Fibroblast of skin of left biceps (primary cell): Measurements from ENCODE around the gene MRAP.
"Not testable (repeated sequence)": the region's sequence is repeated elsewhere in the genome, so short reads cannot be mapped to it uniquely, and the experiment has no call there.

Experiments used
- DNase-seq, 2 experiments: peaks; one replicate each; pipeline ENCODE4 v3.0.0-alpha.2; 2013; ENCODE audit warnings: low read depth in 2 of 2

Gene MRAP

GRCh38 chr21:32300117-32300681 is 1.5 kb downstream of the MRAP start:
- no peak for DNase-seq

DNA sequence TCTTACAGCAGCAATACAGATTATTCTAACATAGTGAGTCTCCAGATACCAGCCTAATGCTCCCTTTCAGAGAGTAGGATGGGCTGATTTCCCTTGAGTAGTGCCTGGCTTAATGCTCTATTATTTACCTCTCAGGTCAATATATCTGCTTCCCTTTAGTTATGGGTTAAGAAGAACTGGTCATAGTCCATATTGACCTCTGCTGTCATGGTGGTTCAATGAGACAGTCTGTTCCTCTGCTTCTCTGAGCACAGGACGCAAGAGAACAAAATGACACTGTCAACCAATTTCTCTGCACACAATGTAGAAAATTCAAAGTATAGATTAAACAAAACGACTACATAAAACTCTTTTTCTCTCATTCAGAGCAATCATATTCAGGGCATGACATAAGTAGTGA is 2.9 kb downstream of the MRAP start:
- DNase-seq: no peak

- DNase-seq: no peak
Observed at GRCh38 chr21:32302560-32302959, 3.9 kb downstream of the MRAP start.

- DNase-seq: no peak
Observed at GRCh38 chr21:32303385-32303784, 4.7 kb downstream of the MRAP start.

DNA sequence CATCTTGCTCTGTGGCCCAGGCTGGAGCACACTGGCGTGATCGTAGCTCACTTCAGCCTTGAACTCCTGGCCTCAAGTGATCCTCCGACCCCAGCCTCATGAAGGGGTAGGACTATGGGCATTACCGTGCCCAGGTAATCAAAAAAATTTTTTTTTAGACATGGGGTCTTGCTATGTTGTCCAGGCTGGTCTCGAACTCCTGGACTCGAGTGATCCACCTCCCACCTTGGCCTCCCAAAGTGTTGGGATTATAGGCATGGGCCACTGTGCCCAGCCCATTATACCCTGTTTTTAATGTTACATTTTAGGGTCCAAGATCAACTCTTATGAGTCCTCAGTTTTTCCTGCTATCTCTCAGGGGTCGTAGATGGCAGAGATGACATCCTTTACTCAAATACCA is 6.3 kb downstream of the MRAP start:
- no peak for DNase-seq

DNA sequence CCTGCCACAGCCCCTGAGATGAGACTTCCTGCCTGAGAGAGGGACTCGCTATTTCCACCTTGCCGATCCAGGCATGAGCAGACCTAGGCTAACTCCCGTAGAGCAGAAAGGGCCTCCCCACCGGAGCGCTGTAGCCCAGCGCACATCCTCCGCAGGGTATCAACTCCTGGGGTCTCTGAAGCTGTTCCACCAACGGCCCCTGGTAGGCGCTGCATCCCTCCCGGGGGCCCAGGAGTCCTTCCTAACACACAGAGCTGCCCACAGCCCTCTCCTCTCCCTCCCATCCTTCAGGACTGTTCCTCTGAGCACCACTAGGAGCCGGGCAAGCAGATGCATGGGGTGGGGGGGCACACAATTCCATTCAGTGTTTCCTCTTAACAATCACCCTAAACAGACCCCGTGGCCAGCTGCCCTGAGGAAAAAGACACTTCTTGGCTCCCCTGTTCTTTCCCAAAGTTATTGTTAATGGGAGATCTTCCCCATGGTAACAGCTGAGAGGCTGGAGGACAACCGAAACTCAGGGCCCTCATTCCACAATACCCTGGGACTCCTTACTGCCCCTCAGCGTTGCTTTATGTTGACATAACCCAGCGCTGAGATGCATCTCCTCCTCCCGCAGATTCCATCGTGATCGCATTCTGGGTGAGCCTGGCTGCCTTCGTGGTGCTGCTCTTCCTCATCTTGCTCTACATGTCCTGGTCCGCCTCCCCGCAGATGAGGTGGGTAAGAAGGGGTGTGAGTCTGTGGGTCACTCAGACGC is 7.5 kb downstream of the MRAP start:
- DNase-seq: no peak

GRCh38 chr21:32307706-32308105 is 9.1 kb downstream of the MRAP start:
- no peak for DNase-seq

DNA sequence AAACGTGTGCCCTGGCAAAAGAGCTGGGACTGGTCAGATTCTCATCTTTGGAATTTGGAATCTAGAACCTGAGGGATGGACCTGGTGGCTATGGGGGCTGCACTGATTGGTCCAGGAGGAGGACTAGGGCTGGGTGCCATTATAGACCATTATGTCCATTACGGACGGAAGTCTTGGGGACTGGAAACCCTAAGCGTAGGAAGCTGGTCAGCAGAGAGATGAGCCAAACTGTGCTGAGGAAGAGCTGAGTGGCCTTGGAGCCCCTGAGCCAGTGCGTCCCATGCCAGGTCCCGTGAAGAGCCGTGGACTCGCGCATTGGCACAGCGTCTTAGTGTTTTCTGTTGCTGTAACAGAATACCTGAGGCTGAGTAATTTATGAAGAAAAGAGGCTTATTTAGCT is 10.0 kb downstream of the MRAP start:
- no peak for DNase-seq

- no peak for DNase-seq
Observed at GRCh38 chr21:32309906-32310460, 11.3 kb downstream of the MRAP start.

DNA sequence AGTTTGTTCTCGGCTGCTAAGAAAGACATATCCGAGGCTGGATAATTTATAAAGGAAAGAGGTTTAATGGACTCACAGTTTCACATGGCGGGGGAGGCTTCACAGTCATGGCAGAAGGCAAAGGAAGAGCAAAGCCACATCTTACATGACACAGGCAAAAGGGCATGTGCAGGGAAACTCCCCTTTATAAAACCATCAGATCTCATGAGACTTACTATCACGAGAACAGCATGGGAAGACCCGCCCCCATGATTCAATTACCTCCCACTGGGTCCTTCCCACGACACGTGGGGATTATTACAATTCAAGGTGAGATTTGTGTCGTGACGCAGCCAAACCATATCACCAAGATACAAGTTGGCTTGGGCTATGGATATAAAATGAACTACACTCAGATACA is 12.3 kb downstream of the MRAP start:
- DNase-seq: not testable (repeated sequence)

GRCh38 chr21:32311621-32312020 is 13.0 kb downstream of the MRAP start:
- no peak for DNase-seq

DNA sequence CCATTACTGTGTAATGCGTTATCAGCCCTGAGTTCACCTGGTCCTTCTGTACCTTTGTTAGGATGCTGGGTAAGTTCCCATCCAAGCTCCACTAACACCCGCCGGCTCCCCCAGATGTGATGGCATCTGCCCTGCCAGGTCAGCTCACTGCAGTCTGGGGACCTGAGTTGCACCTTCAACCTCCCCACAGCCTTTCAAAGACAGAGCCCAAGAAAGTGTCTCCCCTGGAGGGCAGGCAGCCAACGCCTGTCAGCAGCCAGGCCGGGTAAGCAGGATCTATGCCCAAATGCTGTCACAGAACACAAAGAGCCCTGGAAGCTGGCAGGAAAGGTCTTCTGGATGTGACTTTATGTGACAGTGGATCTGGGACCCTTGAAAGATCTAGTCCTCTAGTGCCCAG is 13.7 kb downstream of the MRAP start:
- DNase-seq: no peak

DNA sequence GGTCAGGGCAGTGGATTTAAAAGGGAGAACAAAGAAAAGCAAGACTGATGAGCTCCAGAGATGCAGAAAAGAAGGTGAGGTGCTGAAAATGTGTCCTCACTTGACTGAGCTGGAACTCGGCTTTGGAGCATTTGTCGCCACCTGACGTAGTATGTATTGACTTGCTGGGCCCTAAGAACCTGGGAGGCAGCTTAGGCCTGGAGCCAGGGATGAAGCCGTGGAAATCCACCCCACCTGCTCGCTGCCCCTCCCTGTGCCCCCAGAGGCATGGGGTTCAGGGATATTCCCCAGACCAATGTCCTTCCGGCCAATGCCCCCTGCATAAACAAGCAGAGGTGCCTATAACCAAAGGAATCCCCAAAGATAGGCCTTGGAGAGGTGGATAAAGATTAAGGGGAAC is 14.3 kb downstream of the MRAP start:
- DNase-seq: no peak

DNA sequence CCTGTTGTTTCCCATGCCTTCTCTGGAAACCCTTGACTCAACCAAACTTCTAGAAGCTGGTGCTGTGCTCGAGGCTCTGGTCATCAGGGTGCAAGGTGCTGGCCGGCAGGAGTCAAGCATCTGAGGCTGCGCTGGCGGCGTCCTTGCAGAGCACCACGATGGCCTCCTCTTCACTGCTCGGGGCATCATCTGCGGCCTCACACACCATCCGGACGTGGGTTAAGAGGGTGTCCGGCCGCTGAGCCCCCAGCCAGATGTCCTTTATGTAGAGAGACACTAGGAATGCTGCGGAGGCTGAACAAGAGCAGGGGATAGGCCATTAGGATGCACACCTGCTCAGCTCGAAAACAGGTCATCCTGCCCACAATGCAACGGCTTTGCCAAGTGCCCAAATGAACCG is 16.2 kb downstream of the MRAP start:
- DNase-seq: no peak

GRCh38 chr21:32315511-32316281 is 17.0 kb downstream of the MRAP start:
- no peak for DNase-seq

DNA sequence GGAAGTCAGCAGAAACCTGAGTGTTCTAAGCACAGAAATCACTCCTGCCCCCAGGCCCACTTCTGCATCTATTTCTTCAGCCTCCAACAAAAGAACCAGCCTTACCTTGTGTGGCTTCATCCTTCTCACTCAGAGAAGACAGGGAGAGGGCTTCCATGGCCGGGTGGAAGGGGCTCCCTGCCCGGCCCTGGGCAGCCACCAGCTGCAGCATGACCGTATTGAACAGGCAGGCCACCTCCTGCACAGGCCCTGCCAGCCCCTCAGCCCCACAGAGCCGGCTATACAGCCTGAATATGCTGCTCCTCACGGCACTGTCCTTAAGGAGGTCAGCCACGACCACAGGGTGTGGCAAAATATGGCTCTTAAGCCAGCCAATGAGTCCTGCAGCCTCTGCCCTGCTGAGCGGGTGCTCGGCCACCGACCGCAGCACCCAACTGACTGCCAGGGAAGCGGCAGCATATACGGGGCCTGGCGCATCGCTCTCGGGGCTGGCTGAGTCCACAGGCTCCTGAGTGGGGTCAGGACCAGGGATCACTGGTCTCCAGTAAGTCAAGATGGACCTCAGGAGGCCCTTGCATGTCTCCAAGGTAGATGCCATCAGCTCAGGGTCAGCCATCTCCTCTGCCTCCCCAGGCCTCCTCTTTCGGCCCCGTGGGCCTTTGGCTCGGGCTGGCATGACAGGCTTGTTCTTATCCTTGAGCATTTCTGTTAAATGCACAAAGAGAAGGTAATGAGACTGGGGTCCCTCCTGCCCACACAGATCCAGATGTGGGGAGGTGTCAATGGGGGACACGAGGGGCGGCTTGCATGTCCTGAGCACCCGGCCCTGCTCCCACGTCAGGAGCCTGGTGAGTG is 17.9 kb downstream of the MRAP start:
- no peak for DNase-seq

GRCh38 chr21:32317726-32318125 is 19.1 kb downstream of the MRAP start:
- DNase-seq: no peak

- no peak for DNase-seq
Observed at GRCh38 chr21:32319012-32319411, 20.4 kb downstream of the MRAP start.

DNA sequence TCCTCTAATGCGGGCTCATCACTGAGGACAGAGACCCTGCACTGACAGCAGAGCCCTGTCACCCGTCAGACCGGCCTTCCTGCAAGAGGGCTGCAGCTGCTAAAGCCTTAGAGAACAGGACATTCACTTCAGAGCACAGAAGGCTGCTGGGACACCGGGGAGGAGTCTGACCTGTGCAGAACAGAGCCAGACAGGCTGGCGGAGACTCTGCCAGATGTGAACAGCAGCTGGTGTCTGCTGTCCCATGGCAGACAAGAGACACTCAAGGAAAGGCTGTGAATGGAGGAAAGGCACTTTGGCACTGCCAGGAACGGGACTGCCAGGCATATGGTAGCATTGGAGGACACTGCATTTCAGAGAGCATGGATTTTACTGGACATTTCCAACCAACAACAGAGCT is 21.4 kb downstream of the MRAP start:
- DNase-seq: no peak

GRCh38 chr21:32320726-32321125 is 22.1 kb downstream of the MRAP start:
- DNase-seq: no peak

DNA sequence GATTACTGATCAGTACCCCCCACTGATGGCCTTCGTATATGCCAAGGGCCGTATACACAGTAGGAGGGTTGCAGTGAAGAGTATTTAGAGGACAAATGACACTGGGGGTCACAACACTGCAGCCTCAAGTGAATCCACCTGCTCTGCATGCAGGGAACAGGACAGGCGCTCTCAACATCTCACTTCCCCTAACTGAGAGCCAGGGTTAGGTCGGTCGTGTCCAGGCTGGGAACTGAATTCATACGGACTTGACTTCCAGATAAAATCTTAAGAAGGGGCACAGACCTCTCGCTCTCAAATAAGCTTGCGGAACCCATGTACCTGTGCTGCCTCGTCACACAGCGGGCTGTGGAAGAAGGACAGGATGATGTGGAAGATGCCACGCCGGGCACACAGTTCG is 22.8 kb downstream of the MRAP start:
- DNase-seq: no peak

GRCh38 chr21:32322103-32322502 is 23.4 kb downstream of the MRAP start:
- DNase-seq: no peak
